Aorta (tissue), 5 donors: ENCODE data around the gene TMEM52. TPM values are rescaled to one million over a fixed set of nuclear protein-coding genes. Genes with fewer than 3 reads are reported as not detected.

Source experiments
- ATAC-seq: fragments of 200-7000 bp; cut with Tn5 transposase; one replicate; pipeline ENCODE4 v1.9.1; 2022; ENCODE audit warnings: moderate library complexity; ENCODE audit not compliant: low FRiP score
- DNase-seq, 2 donors: peaks; one replicate each; pipeline ENCODE4 v3.0.0-alpha.2; 2020
- H3K27ac ChIP-seq, 2 donors: one replicate each; pipeline ENCODE4 v1.5.1; 2013; ENCODE audit warnings: low read length in 2 of 2, mild to moderate bottlenecking in 2 of 2, moderate library complexity in 2 of 2, control low read depth in 1 of 2, inconsistent platforms in 1 of 2, low read depth in 1 of 2
- H3K27me3 ChIP-seq, 2 donors: one replicate each; pipeline ENCODE4 v1.6.1; 2013; ENCODE audit warnings: control low read depth in 1 of 2, low read length in 1 of 2, mild to moderate bottlenecking in 1 of 2, moderate library complexity in 1 of 2; ENCODE audit not compliant: insufficient read depth in 2 of 2, control insufficient read depth in 1 of 2
- H3K36me3 ChIP-seq, 2 donors: one replicate each; pipeline ENCODE4 v1.6.1; 2013; ENCODE audit warnings: control low read depth in 1 of 2, low read length in 1 of 2, mild to moderate bottlenecking in 1 of 2; ENCODE audit not compliant: insufficient read depth in 2 of 2, control insufficient read depth in 1 of 2
- H3K4me1 ChIP-seq, 2 donors: one replicate each; pipeline ENCODE4 v1.6.1; 2013; ENCODE audit warnings: low read length in 2 of 2, control low read depth in 1 of 2, mild to moderate bottlenecking in 1 of 2, moderate library complexity in 1 of 2; ENCODE audit not compliant: insufficient read depth in 2 of 2, control insufficient read depth in 1 of 2
- H3K4me3 ChIP-seq, 2 donors: one replicate each; pipeline ENCODE4 v1.5.1; 2013; ENCODE audit warnings: low read length in 2 of 2, control low read depth in 1 of 2, mild to moderate bottlenecking in 1 of 2
- H3K9me3 ChIP-seq: one replicate; pipeline ENCODE4 v1.6.1; 2013; ENCODE audit warnings: mild to moderate bottlenecking, low read length; ENCODE audit not compliant: control insufficient read depth
- WGBS, 2 donors: extraction: QIAGEN DNeasy Blood & Tissue Kit; methylation state at CpG; one replicate each; pipeline ENCODE4 v1.1.7; 2013; 5-methylcytosine and 5-hydroxymethylcytosine counted together
- intact Hi-C, 2 donors: fragments of 100-400 bp; cut with DNase I; formaldehyde crosslinking; loops; one replicate each; pipeline versions ENCODE4 v1.14.2 to v1.15.0; 2022
- polyA plus RNA-seq, 2 donors: library from polyadenylated mRNA; stranded (reverse); fragments of 200-250 nt; gene quantifications; one replicate each; pipeline ENCODE4 v1.2.3, GENCODE V29; 2013
- total RNA-seq, 2 donors: library from RNA; stranded (reverse); fragmentation: NEBNext Ultra II Directional; extraction: Animal tissue kit (Norgen Biotek cat#: 25700); gene quantifications; one replicate each; pipeline ENCODE4 v1.2.1, GENCODE V29; 2021
- donor health status: healthy with polysubstance abuse.
- donor health status: Bipolar disorder and iron deficiency.
- donor health status: DM: no; HTN: no; CAD: no.
- donor health status: DM: no; HTN: no; CAD: no.
- donor health status: DM: yes; HTN: yes; CAD: no.

TMEM52 gene
- total and polyA plus RNA-seq, 4 donors = 0.13 TPM; not detected in 3

DNA sequence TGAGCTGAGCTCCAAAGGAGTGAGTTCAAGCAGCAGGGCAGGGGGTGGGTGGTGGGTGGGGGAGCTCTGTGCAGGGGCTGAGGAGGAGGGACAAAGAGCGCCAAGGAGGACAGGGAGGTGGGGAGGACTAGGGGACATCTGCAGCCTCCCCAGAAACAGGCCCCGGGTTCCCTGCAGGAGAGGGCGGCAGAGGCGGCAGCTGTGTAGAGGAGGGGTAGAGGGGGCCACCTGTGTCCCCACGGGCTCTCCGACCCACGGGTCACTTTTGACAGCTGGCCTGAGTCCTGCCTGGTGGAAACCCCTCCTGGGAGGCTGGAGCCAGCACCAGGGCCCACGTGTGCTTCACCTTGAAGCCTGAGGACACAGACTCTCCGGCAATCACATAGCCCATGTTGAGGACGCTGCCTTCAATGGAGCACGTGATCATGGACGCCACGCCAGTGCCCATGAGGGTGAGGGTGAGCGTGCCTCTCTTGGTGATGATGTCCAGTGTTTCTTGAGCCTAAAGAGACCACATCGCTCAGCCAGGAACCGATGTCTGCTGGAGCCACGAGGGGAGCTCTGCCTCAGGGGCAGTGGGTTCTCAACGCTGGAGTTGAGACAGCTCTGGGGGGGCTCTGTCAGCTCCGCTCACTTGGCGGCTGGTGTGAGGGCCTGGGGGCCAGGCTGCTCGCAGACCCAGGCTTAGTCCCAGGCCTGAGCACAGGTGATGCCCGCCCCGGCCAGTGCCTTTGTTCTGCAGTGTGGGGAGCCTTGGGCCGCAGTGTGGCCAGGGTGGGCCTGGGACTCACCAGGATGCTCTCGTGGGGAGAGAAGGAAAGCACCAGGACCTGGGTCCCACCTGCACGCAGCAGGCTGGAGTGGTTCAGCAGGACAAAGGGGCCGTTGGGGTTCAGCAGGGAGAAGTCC is 6.6 kb upstream of the TMEM52 start:
- Histone ChIP-seq H3K4me1 (no peaks in the 10 kb centered on the region), H3K27me3 (no peaks in the 10 kb centered on the region), H3K4me3 (no peak overlapping the region), H3K36me3 (no peaks in the 10 kb centered on the region), H3K9me3 (no peaks in the 10 kb centered on the region), H3K27ac (no peak overlapping the region)
- ATAC-seq = no peak
- DNase-seq = peak in 1 of 2 donors; percentile 71
- intact Hi-C loops = no loop called here
- 78 to 81% methylated on average over 27 of the region's 27 CpGs for WGBS, 2 donors

DNA sequence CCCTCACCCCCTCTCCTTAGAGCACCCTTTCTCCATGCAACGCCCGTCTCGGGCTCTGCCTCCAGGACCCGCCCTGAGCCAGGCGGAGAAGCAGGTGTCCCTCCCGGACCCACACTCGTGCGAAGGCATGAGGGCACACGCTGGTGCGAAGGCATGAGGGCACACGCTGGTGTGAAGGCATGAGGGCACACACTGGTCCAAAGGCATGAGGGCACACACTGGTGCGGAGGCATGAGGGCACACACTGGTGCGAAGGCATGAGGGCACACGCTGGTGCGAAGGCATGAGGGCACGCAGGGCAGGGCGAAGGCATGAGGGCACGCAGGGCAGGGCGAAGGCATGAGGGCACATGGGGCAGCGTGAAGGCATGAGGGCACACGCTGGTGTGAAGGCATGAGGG is 5.8 kb upstream of the TMEM52 start:
- Histone ChIP-seq H3K4me1 (no peaks in the 10 kb centered on the region), H3K27me3 (no peaks in the 10 kb centered on the region), H3K36me3 (no peaks in the 10 kb centered on the region), H3K4me3 (no peak overlapping the region), H3K27ac (no peak overlapping the region), H3K9me3 (no peaks in the 10 kb centered on the region)
- DNase-seq (no peak), ATAC-seq (no peak)
- 90% methylated on average over 21 of the region's 21 CpGs for WGBS, 2 donors
- intact Hi-C loops = no loop called here

DNA sequence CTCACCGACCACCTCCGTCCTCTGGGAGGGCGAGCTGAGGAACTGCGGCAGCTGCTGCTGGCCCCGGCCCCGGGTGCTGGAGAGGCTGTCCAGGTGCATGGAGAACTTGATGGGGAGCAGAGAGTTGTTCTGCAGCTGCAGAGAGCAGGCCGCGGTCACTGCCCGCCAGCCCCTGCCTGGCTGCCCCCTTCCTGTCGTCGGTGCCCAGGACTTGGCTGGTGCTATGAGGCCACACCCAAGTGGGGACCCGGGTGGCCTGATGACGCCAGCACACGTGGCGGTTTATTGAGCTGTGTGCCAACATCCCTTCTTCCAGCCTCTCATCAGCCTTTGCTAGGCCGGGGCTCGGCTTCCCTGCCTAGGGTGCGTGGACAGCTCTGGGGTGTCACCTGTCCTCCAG is 5.3 kb upstream of the TMEM52 start:
- no peaks in the 10 kb centered on the region for H3K9me3 ChIP-seq
- no peaks in the 10 kb centered on the region for H3K36me3 ChIP-seq
- no peak overlapping the region for H3K4me3 ChIP-seq
- no peak overlapping the region for H3K27ac ChIP-seq
- intact Hi-C loops = no loop called here
- no peaks in the 10 kb centered on the region for H3K4me1 ChIP-seq
- H3K27me3 ChIP-seq = no peaks in the 10 kb centered on the region
- DNase-seq (no peak), ATAC-seq (no peak)
- WGBS, 2 donors = 50 to 52% methylated on average over 16 to 18 of the region's 18 CpGs

DNA sequence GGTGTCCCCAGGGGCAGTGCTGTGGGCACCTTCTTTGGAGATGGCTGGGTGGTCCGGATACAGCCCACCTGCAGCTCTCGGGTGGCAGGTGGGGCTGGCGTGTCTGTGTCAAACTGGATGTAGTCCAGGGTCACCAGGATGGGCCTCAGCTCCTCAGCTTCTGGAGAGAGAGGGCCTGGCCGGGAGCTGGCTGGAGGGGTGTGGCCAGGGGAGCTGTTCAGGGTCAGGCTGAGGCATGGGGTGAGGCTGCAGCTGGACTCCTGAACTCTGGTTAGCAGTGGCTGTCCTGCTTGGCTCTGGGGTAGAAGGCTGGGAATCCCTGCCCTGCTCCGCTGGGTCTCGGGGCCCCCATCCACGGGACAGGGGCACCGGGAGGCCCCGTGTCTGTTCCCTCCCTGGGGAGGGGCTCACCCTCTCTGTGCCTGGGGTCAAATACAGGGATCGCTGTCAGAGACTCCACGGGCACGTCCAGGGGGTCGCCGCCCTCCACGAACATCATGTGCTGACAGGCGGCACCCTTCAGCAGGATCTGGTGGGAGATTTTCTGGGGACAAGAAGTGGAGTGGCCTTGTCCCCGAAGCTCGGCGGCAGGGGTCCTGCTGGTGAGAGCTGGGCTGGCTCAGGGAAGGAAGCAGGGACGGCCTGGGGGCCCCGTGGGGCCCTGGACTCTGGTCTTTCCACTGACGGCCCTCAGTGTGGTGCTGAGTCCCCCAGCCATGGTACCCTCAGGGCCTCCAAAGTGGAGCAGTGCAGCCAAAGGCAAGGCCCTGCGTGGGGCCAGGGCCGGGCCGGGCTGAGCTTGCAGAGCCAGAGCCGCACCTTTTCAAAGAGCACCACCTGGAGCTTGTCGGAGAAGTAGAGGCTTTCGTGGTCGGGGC is 4.1 kb upstream of the TMEM52 start:
- Histone ChIP-seq H3K9me3 (no peaks in the 10 kb centered on the region), H3K4me1 (no peaks in the 10 kb centered on the region), H3K27ac (no peak overlapping the region), H3K36me3 (no peaks in the 10 kb centered on the region), H3K27me3 (no peaks in the 10 kb centered on the region), H3K4me3 (no peak overlapping the region)
- 71 to 72% methylated on average over 29 of the region's 29 CpGs for WGBS, 2 donors
- peak in 1 of 2 donors; percentile 72 for DNase-seq
- intact Hi-C loops = no loop called here
- no peak for ATAC-seq

DNA sequence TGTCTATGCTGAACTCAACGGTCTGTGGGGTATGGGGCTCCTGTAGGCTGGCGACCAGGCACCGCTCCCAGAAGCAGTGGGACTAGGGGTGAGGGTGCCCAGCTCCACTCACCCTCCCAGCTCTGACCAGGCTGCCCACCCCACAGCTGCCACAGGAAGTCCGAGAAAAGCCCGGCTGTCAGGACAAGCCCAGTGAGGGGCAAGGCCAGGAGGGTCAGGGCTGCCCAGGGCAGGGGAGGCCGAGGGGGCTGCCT is 3.5 kb upstream of the TMEM52 start:
- intact Hi-C loops = no loop called here
- H3K27me3 ChIP-seq = no peaks in the 10 kb centered on the region
- no peak for DNase-seq
- H3K27ac ChIP-seq = no peak overlapping the region
- 81 to 82% methylated on average over 6 of the region's 6 CpGs for WGBS, 2 donors
- H3K36me3 ChIP-seq = no peaks in the 10 kb centered on the region
- no peaks in the 10 kb centered on the region for H3K9me3 ChIP-seq
- ATAC-seq = no peak
- H3K4me3 ChIP-seq = no peak overlapping the region
- H3K4me1 ChIP-seq = no peaks in the 10 kb centered on the region

DNA sequence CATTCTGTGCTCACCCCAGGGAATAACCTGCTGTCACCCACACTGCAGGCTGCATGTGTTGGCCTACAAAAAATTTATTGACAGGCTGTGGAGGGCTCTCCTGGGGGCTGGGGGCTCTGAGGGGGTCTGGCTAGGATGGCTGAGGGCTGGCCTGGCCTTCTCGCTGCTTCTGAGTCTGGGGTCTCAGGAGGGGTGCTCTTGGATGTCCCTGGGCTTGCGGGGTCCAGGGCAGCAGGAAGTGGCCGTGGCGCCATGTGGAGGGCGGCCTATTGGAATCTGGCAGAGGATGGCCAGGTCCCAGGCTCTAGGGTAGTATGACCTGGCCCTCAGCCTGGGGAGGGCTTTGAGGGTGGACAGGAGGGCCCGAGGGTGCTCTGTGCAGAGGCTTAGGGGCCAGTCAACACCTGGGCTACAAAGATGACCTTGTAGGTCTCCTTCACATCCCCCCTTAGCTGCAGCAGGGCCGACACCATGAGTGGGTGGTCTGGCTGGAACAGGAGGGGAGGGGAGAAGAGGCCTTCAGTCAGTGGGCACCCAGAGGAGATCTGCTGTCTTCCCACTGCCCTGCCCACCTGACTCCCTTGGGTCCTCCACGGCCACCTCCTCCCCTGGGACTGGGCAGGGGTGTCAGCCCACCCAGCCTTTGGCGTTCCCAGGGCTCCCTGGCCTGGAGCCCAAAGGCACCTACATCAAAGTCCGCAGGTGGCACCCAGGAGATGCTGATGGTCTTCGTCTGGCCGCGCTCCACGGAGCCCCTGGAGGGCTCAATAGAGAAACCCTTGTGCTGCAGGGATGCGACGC is 3.0 kb upstream of the TMEM52 start:
- intact Hi-C loops = no loop called here
- H3K4me3 ChIP-seq = no peak overlapping the region
- H3K36me3 ChIP-seq = no peaks in the 10 kb centered on the region
- WGBS, 2 donors = 92 to 94% methylated on average over 16 of the region's 16 CpGs
- H3K27ac ChIP-seq = no peak overlapping the region
- no peaks in the 10 kb centered on the region for H3K9me3 ChIP-seq
- DNase-seq = peak in 1 of 2 donors; percentile 72
- H3K27me3 ChIP-seq = no peaks in the 10 kb centered on the region
- H3K4me1 ChIP-seq = no peaks in the 10 kb centered on the region
- no peak for ATAC-seq

DNA sequence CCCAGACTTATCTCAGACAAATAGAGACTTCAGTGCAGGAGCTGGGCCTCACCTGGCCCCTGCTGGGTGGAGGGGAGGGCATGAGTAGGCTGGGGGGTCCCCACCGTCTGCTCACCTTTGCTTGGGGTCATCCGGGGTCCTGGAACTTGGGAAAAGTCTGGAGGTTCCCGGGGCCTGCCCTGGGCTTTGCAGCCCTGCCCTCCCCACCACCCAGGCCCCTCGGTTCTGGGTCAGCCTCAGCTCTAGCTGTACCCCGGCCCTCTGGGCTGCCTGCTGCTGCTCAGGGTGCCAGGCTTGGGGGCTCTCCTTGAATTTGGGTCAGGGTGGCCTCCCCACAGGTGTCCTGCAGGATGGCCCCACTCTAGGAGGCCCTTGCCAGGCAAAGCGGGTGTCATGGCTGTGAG is 2.4 kb upstream of the TMEM52 start:
- H3K27ac ChIP-seq = no peak overlapping the region
- WGBS, 2 donors = 82 to 86% methylated on average over 6 of the region's 6 CpGs
- no peaks in the 10 kb centered on the region for H3K4me1 ChIP-seq
- H3K27me3 ChIP-seq = no peaks in the 10 kb centered on the region
- no peaks in the 10 kb centered on the region for H3K9me3 ChIP-seq
- DNase-seq = peak in 1 of 2 donors; percentile 71
- no peak overlapping the region for H3K4me3 ChIP-seq
- intact Hi-C loops = no loop called here
- ATAC-seq = no peak
- no peaks in the 10 kb centered on the region for H3K36me3 ChIP-seq

DNA sequence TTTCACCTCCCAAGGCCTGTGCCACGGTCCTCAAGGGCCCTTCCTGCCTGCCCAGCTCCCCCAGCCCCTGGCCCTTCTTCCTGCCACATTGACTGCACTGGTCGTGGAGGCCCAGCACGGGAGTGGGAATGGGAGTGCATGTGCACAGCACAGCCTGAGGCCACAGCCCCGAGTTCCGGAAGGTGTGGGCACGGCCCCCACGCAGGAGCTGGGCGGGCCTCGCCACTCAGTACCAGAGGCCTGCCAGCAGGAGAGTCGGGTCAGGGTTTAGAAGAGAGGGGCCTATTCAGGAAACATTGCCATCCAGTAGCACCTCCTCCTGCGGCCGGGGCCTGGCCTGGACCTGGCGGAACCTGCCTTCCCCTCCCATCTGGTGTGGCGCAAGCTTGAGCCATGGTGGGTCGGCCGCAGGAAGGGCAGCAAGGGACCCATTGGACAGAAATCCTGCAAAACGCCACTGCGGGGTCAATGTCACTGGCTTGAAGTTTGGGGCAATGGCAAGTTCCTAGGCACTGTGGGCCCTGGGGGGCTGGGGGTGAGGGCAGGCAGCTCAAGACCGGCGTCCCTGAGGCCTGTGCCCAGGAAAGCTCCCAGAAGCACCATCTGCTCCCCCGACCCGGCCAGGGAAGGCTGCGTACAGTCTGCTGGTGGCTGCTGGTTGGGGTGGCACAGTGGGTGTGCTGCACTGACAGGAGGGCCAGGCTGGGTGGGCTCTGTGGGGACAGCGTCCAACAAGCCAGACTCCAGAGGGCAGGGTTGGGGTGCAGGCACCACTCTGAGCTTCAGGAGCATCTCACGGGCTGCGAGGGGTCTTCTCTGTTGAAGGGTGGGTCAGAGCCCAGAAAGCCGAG is 1.8 kb upstream of the TMEM52 start:
- no peaks in the 10 kb centered on the region for H3K9me3 ChIP-seq
- DNase-seq (peak in 1 of 2 donors; percentile 76), ATAC-seq (no peak)
- no peaks in the 10 kb centered on the region for H3K4me1 ChIP-seq
- H3K4me3 ChIP-seq = no peak overlapping the region
- no peaks in the 10 kb centered on the region for H3K36me3 ChIP-seq
- no peak overlapping the region for H3K27ac ChIP-seq
- 85 to 86% methylated on average over 27 of the region's 27 CpGs for WGBS, 2 donors
- intact Hi-C loops = no loop called here
- no peaks in the 10 kb centered on the region for H3K27me3 ChIP-seq
